ENCODE measurements around the gene ZNF239.

DNA sequence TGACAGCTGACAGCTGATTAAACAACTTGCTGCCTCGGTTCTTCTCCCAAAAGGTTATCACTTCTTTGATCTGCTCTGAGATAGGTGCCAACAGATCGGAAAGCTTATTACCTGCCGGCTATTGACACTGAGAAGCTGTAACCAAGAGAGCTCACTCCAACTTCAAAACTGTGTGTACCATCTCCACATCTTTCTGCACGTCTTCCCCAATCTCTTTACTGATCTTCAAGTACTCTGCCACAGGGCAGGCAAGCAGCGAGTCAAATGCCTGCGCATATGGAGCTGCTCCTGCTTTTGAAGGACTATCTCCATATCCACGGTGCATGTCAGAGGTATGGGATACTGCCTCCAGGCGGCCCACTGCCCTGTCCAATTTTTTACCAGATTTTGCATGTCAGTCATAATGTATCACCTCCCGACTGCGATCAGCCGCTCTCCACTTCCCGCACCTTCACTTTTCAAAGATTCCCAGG, 31.5 kb upstream of the ZNF239 start:
- TF ChIP-seq YY1 (IDR thresholded peaks at IDR 0.05; ENCODE audit: insufficient read depth, insufficient read length): no peak
- TF ChIP-seq SUZ12 (IDR thresholded peaks at IDR 0.05; ENCODE audit: extremely low read depth, insufficient read depth, insufficient read length): no peak

Data from NT2/D1 (cell line).